GM12878 (cell line): ENCODE results near the gene PPP1R9B. TPM values are rescaled to one million over a fixed set of nuclear protein-coding genes. Genes with fewer than 3 reads are reported as not detected.

Source experiments
- ATAC-seq: fragments of 200-7000 bp; cut with Tn5 transposase; 3 replicates; pipeline ENCODE4 v1.9.1; 2020; ENCODE audit warnings: mild to moderate bottlenecking, moderate library complexity
- BruUV-seq: library from RNA; stranded (reverse); fragments of 400-500 nt; replicated peaks from 2 replicates; lab custom pipeline; 2021; lab: Mats Ljungman, UMichigan
- CTCF ChIA-PET: fragments of 300-600 bp; sonication (Branson Sonifier 250); formaldehyde crosslinking; extraction: SDS; loops from one replicate; lab custom pipeline; 2021; ENCODE audit warnings: inconsistent platforms; lab: Yijun Ruan, JAX
- POLR2A ChIA-PET: fragments of 350-600 bp; formaldehyde crosslinking; extraction: SDS; loops from one replicate; lab custom pipeline; 2021; ENCODE audit warnings: inconsistent platforms; lab: Charles Lee
- RAD21 ChIA-PET: fragments of 300-600 bp; sonication (Branson Sonifier 250); formaldehyde crosslinking; loops from one replicate; lab custom pipeline; 2023; ENCODE audit warnings: antibody characterized with exemption; ENCODE audit not compliant: unreplicated experiment; lab: Charles Lee
- SMC1A ChIA-PET: fragments of 300-600 bp; sonication (Branson Sonifier 250); formaldehyde crosslinking; loops from one replicate; lab custom pipeline; 2023; ENCODE audit not compliant: unreplicated experiment, uncharacterized antibody; lab: Charles Lee
- DNase-seq: peaks from one replicate; pipeline ENCODE4 v3.0.0-alpha.2; 2011; ENCODE audit warnings: low read depth, low spot score
- FAIRE-seq: peaks from 3 replicates; lab custom pipeline; 2011; peaks lifted over from hg19 to GRCh38; lab: Jason Lieb, UNC
- H2AFZ ChIP-seq: 2 replicates; pipeline ENCODE4 v1.6.0; 2011; ENCODE audit warnings: low read depth, low read length, control low read depth; ENCODE audit not compliant: control insufficient read depth
- H3K27ac ChIP-seq: 2 replicates; pipeline ENCODE4 v1.5.1; 2011; ENCODE audit warnings: control low read depth; ENCODE audit not compliant: control insufficient read depth, insufficient read depth
- H3K27me3 ChIP-seq, 2 experiments: replicated peaks in 1 of 2; 2 replicates each; pipeline versions ENCODE4 v1.6.0 to v1.6.1; 2011; ENCODE audit warnings: low read length in 1 of 2; ENCODE audit not compliant: control insufficient read depth in 2 of 2, insufficient read depth in 2 of 2
- H3K36me3 ChIP-seq, 2 experiments: 2 replicates each; pipeline ENCODE4 v1.5.1; 2011; ENCODE audit warnings: low read length in 1 of 2; ENCODE audit not compliant: control insufficient read depth in 2 of 2, insufficient read depth in 2 of 2
- H3K4me1 ChIP-seq: 2 replicates; pipeline ENCODE4 v1.6.1; 2011; ENCODE audit warnings: mild to moderate bottlenecking, low read length, moderate library complexity, mixed read lengths; ENCODE audit not compliant: control insufficient read depth, insufficient read depth
- H3K4me2 ChIP-seq: 2 replicates; pipeline ENCODE4 v1.6.0; 2011; ENCODE audit warnings: control low read depth; ENCODE audit not compliant: control insufficient read depth, insufficient read depth
- H3K4me3 ChIP-seq: fragments of 200-600 bp; sonication (generic); 2 replicates; pipeline ENCODE4 v1.5.1; 2016
- H3K79me2 ChIP-seq: 2 replicates; pipeline ENCODE4 v1.6.0; 2011; ENCODE audit warnings: low read length; ENCODE audit not compliant: control insufficient read depth, insufficient read depth
- H3K9ac ChIP-seq: 2 replicates; pipeline ENCODE4 v1.8.0; 2011; ENCODE audit warnings: low read length, control low read depth, mixed read lengths; ENCODE audit not compliant: control insufficient read depth, insufficient read depth
- H3K9me3 ChIP-seq: replicated peaks from 3 replicates; pipeline ENCODE4 v1.5.1; 2011; ENCODE audit warnings: mild to moderate bottlenecking, low read length; ENCODE audit not compliant: control insufficient read depth, insufficient read depth
- H4K20me1 ChIP-seq: 2 replicates; pipeline ENCODE4 v1.6.0; 2011; ENCODE audit not compliant: control insufficient read depth, insufficient read depth
- CBX3 ChIP-seq: fragments of 200-600 bp; sonication (generic); IDR thresholded peaks from 2 replicates; pipeline ENCODE4 v1.6.1; 2016; ENCODE audit warnings: low read depth, borderline replicate concordance
- CEBPB ChIP-seq, 2 experiments: fragments of 150-350 bp in 1 of 2; IDR thresholded peaks; 2 replicates each; pipeline ENCODE4 v1.6.1; 2012 to 2014; ENCODE audit warnings: low read depth in 2 of 2, low read length in 2 of 2, borderline replicate concordance in 1 of 2, inconsistent platforms in 1 of 2
- HCFC1 ChIP-seq: fragments of 150-350 bp; IDR thresholded peaks from 2 replicates; pipeline ENCODE4 v1.6.1; 2014; ENCODE audit warnings: low read length
- MXI1 ChIP-seq: fragments of 150-350 bp; IDR thresholded peaks from 2 replicates; pipeline ENCODE4 v1.6.1; 2011; ENCODE audit warnings: low read depth, mild to moderate bottlenecking, inconsistent platforms, low read length, improper control_type of control experiment
- NKRF ChIP-seq: fragments of 450-650 bp; conservative IDR thresholded peaks from 2 replicates; pipeline ENCODE4 v1.6.1; 2017; ENCODE audit warnings: mild to moderate bottlenecking, moderate library complexity
- REST ChIP-seq: IDR thresholded peaks from 2 replicates; pipeline ENCODE4 v1.6.1; 2012; ENCODE audit warnings: mild to moderate bottlenecking, low read depth, low read length
- SRF ChIP-seq, 2 experiments: IDR thresholded peaks; 2 replicates each; pipeline ENCODE4 v1.6.1; 2011; ENCODE audit warnings: low read depth in 2 of 2, low read length in 2 of 2, mild to moderate bottlenecking in 1 of 2, moderate library complexity in 1 of 2
- ZNF687 ChIP-seq: fragments of 450-650 bp; IDR thresholded peaks from 2 replicates; pipeline ENCODE4 v1.6.1; 2017; ENCODE audit warnings: mild to moderate bottlenecking, moderate library complexity
- WGBS: methylation state at CpG from one replicate; pipeline ENCODE4 v1.1.6; 2016; ENCODE audit warnings: low lambda C conversion rate; ENCODE audit not compliant: insufficient replicate concordance, insufficient coverage; ENCODE audit errors: missing lambda C conversion rate; 5-methylcytosine and 5-hydroxymethylcytosine counted together
- in situ Hi-C: fragments of 300-500 bp; cut with MboI; formaldehyde crosslinking; loops from 9 replicates; pipeline ENCODE4 v1.14.3; 2018; ENCODE audit warnings: mixed read lengths
- intact Hi-C: fragments of 100-400 bp; cut with micrococcal nuclease; formaldehyde crosslinking; loops from one replicate; pipeline ENCODE4 v1.14.2; 2022; ENCODE audit not compliant: unreplicated experiment
- polyA plus RNA-seq, 11 experiments: library from polyadenylated mRNA; depleted of rRNA in 4 of 11; unstranded in 6 of 11; stranded (reverse) in 5 of 11; fragments of >200 nt; fragmentation: Nextera tagmentation in 4 of 11; fragmentation: Illumina TruSeq in 1 of 11; extraction: Ambion mirVana in 4 of 11; extraction: Trizol in 1 of 11; gene quantifications; 1 replicate in 1 of 11; 2 replicates in 10 of 11; pipeline versions ENCODE4 v1.2.1 to v1.2.3, GENCODE V29; 2011 to 2016; ENCODE audit warnings: inconsistent platforms in 2 of 11, missing spikeins in 2 of 11, low read depth in 1 of 11
- total RNA-seq, 4 experiments: library from RNA; depleted of rRNA in 3 of 4; stranded (reverse); fragments of >200 nt in 3 of 4; fragmentation: Illumina TruSeq in 1 of 4; extraction: Trizol in 1 of 4; gene quantifications; 2 replicates each; pipeline versions ENCODE4 v1.2.1 to v1.2.3, GENCODE V29; 2013 to 2021

The PPP1R9B gene
- total and polyA plus RNA-seq, 10 of the 15 experiments (the other 5 are each of a cell fraction or from before 2014, with no cell fraction given) = 0.20 to 107 (median 37.5) TPM

GRCh38 chr17:50146927-50147665 is 3.4 kb downstream of the PPP1R9B start (continued):
- TF ChIP-seq ZNF687 = 0 out of 2 replicates have a peak, but pooled peaks have one; percentile 15
- no peak for TF ChIP-seq MXI1
- 0 out of 2 replicates have a peak, but pooled peaks have one; percentile 2 for TF ChIP-seq HCFC1

- Histone ChIP-seq H3K27me3 (no peaks in the 10 kb centered on the region), H3K4me1 (peaks cover 44% of the 10 kb centered on the region), H3K27ac (peak overlapping the region; percentile 89), H3K79me2 (peaks cover 92% of the 10 kb centered on the region), H4K20me1 (peaks cover 6% of the 10 kb centered on the region), H3K36me3 (peaks cover 26 to 36% of the 10 kb centered on the region in 2 experiments), H2AFZ (no peak overlapping the region), H3K9me3 (no peaks in the 10 kb centered on the region), H3K9ac (peak overlapping the region; percentile 92), H3K4me3 (peak overlapping the region; percentile 95), H3K4me2 (peak overlapping the region; percentile 96)
- SMC1A ChIA-PET = interaction anchor here (0.8 to 3.4 kb wide), 5 partner anchors 15 to 52 kb away, joined by 3 to 15 read pairs (median 5); partner anchors contain the start of gene PDK2
- RAD21 ChIA-PET = interaction anchor here (0.8 to 1.8 kb wide), 5 partner anchors 15 to 53 kb away, joined by 3 to 7 read pairs (median 4); no protein-coding TSS in a partner anchor
- intact Hi-C loops = loop anchor here (5.0 kb wide), 1 partner anchor 49 kb away; the partner anchor contains the start of gene PDK2
- 14% methylated on average over 10 of the region's 10 CpGs for WGBS
- no peak for DNase-seq
- CTCF ChIA-PET = interaction anchor here (0.7 to 9.3 kb wide), 12 partner anchors 7 to 54 kb away, joined by 3 to 99 read pairs (median 4); partner anchors contain the start of gene PDK2
- ATAC-seq = no peak
- BruUV-seq = TSS peak; percentile 12
- POLR2A ChIA-PET = interaction anchor here (0.5 to 1.2 kb wide), 5 partner anchors 10 to 152 kb away, joined by 3 to 4 read pairs (median 4); no protein-coding TSS in a partner anchor
- in situ Hi-C loops = no loop called here
- no peak for FAIRE-seq
- TF ChIP-seq CBX3 (no peak), SRF (IDR thresholded peaks at IDR 0.05; ENCODE audit: low read depth in 2 of 2, low read length in 2 of 2) (no peak), REST (no peak), MXI1 (no peak), CEBPB (IDR thresholded peaks at IDR 0.05; ENCODE audit: borderline replicate concordance in 1 of 2, low read depth in 2 of 2, low read length in 2 of 2) (no peak), NKRF (peak; percentile 17; the same call in 1 of the 2 replicates)
Observed at GRCh38 chr17:50146230-50146926, 4.1 kb downstream of the PPP1R9B start.
